ENCODE measurements around the gene POLK. TPM values are rescaled to one million over a fixed set of nuclear protein-coding genes. Genes with fewer than 3 reads are reported as not detected.
"Not testable (repeated sequence)": the region's sequence is repeated elsewhere in the genome, so short reads cannot be mapped to it uniquely, and the experiment has no call there.

Gene POLK
- total RNA-seq, 2 experiments from 2014 or later = 26.8 to 29.0 TPM

- no peak for DNase-seq
- no peak overlapping the region for H3K4me3 Mint-ChIP-seq
- H3K9me3 Mint-ChIP-seq = no peaks in the 10 kb centered on the region
- intact Hi-C loops (cut with micrococcal nuclease) = no loop called here
- H3K27me3 Mint-ChIP-seq (ENCODE audit: low read depth) = no peaks in the 10 kb centered on the region
- CTCF ChIA-PET = no interaction called here
- H3K36me3 Mint-ChIP-seq (ENCODE audit: low read depth) = peaks cover 26% of the 10 kb centered on the region
- H3K4me1 Mint-ChIP-seq (ENCODE audit: low read depth) = no peaks in the 10 kb centered on the region
- no peak overlapping the region for H3K27ac Mint-ChIP-seq
Measured at GRCh38 chr5:75588666-75589065, 77.0 kb downstream of the POLK start.

- H3K36me3 Mint-ChIP-seq (ENCODE audit: low read depth) = peaks cover 32% of the 10 kb centered on the region
- DNase-seq = no peak
- CTCF ChIA-PET = interaction anchor here (0.6 to 0.9 kb wide), 2 partner anchors 27 to 39 kb away, joined by 4 to 10 read pairs; no protein-coding TSS in a partner anchor
- no peaks in the 10 kb centered on the region for H3K9me3 Mint-ChIP-seq
- intact Hi-C loops (cut with micrococcal nuclease) = no loop called here
- H3K4me3 Mint-ChIP-seq = no peak overlapping the region
- no peaks in the 10 kb centered on the region for H3K27me3 Mint-ChIP-seq (ENCODE audit: low read depth)
- H3K27ac Mint-ChIP-seq = no peak overlapping the region
- peaks cover 4% of the 10 kb centered on the region for H3K4me1 Mint-ChIP-seq (ENCODE audit: low read depth)
Measured at GRCh38 chr5:75600535-75600934, 88.8 kb downstream of the POLK start.

GRCh38 chr5:75601567-75601966 lies 89.9 kb downstream of the POLK start:
- peaks cover 29% of the 10 kb centered on the region for H3K36me3 Mint-ChIP-seq (ENCODE audit: low read depth)
- intact Hi-C loops (cut with micrococcal nuclease) = no loop called here
- DNase-seq = no peak
- H3K27ac Mint-ChIP-seq = no peak overlapping the region
- peaks cover 4% of the 10 kb centered on the region for H3K4me1 Mint-ChIP-seq (ENCODE audit: low read depth)
- H3K27me3 Mint-ChIP-seq (ENCODE audit: low read depth) = no peaks in the 10 kb centered on the region
- H3K9me3 Mint-ChIP-seq = no peaks in the 10 kb centered on the region
- CTCF ChIA-PET = interaction anchor here (1.3 kb wide), 1 partner anchor 81 kb away, joined by 5 read pairs; no protein-coding TSS in a partner anchor
- no peak overlapping the region for H3K4me3 Mint-ChIP-seq

GRCh38 chr5:75601996-75602395 lies 90.3 kb downstream of the POLK start:
- CTCF ChIA-PET = interaction anchor here (1.3 kb wide), 1 partner anchor 81 kb away, joined by 5 read pairs; no protein-coding TSS in a partner anchor
- no peaks in the 10 kb centered on the region for H3K9me3 Mint-ChIP-seq
- intact Hi-C loops (cut with micrococcal nuclease) = no loop called here
- no peak overlapping the region for H3K27ac Mint-ChIP-seq
- H3K36me3 Mint-ChIP-seq (ENCODE audit: low read depth) = peaks cover 25% of the 10 kb centered on the region
- peaks cover 4% of the 10 kb centered on the region for H3K4me1 Mint-ChIP-seq (ENCODE audit: low read depth)
- no peak overlapping the region for H3K4me3 Mint-ChIP-seq
- no peak for DNase-seq
- H3K27me3 Mint-ChIP-seq (ENCODE audit: low read depth) = no peaks in the 10 kb centered on the region

GRCh38 chr5:75603371-75603770 lies 91.7 kb downstream of the POLK start:
- intact Hi-C loops (cut with micrococcal nuclease) = no loop called here
- Mint-ChIP-seq H3K9me3 (no peaks in the 10 kb centered on the region), H3K4me1 (ENCODE audit: low read depth) (peaks cover 4% of the 10 kb centered on the region), H3K27me3 (ENCODE audit: low read depth) (no peaks in the 10 kb centered on the region), H3K4me3 (no peak overlapping the region), H3K36me3 (ENCODE audit: low read depth) (peaks cover 24% of the 10 kb centered on the region), H3K27ac (no peak overlapping the region)
- CTCF ChIA-PET = no interaction called here
- no peak for DNase-seq

- DNase-seq = no peak
- no peak overlapping the region for H3K27ac Mint-ChIP-seq
- no peaks in the 10 kb centered on the region for H3K27me3 Mint-ChIP-seq (ENCODE audit: low read depth)
- H3K4me1 Mint-ChIP-seq (ENCODE audit: low read depth) = peaks cover 4% of the 10 kb centered on the region
- no peak overlapping the region for H3K4me3 Mint-ChIP-seq
- intact Hi-C loops (cut with micrococcal nuclease) = no loop called here
- peaks cover 23% of the 10 kb centered on the region for H3K36me3 Mint-ChIP-seq (ENCODE audit: low read depth)
- no peaks in the 10 kb centered on the region for H3K9me3 Mint-ChIP-seq
- CTCF ChIA-PET = no interaction called here
Measured at GRCh38 chr5:75603821-75604220, 92.1 kb downstream of the POLK start.

- H3K36me3 Mint-ChIP-seq (ENCODE audit: low read depth); H3K9me3 Mint-ChIP-seq; DNase-seq; H3K4me3 Mint-ChIP-seq; intact Hi-C loops (cut with micrococcal nuclease); H3K4me1 Mint-ChIP-seq (ENCODE audit: low read depth); H3K27ac Mint-ChIP-seq: not testable (repeated sequence)
- H3K27me3 Mint-ChIP-seq (ENCODE audit: low read depth) = peaks cover 10% of the 10 kb centered on the region
- CTCF ChIA-PET = interaction anchor here (0.6 to 0.7 kb wide), 3 partner anchors 137 to 370 kb away, joined by 3 to 4 read pairs (median 3); no protein-coding TSS in a partner anchor
Measured at GRCh38 chr5:75607341-75607740, 95.7 kb downstream of the POLK start.

- H3K27me3 Mint-ChIP-seq (ENCODE audit: low read depth) = peaks cover 16% of the 10 kb centered on the region
- no peaks in the 10 kb centered on the region for H3K9me3 Mint-ChIP-seq
- intact Hi-C loops (cut with micrococcal nuclease) = no loop called here
- CTCF ChIA-PET = no interaction called here
- peaks cover 5% of the 10 kb centered on the region for H3K4me1 Mint-ChIP-seq (ENCODE audit: low read depth)
- DNase-seq = no peak
- no peak overlapping the region for H3K27ac Mint-ChIP-seq
- no peak overlapping the region for H3K4me3 Mint-ChIP-seq
- H3K36me3 Mint-ChIP-seq (ENCODE audit: low read depth) = peaks cover 2% of the 10 kb centered on the region
Measured at GRCh38 chr5:75608870-75609269, 97.2 kb downstream of the POLK start.

GRCh38 chr5:75610201-75610600 lies 98.5 kb downstream of the POLK start:
- CTCF ChIA-PET = no interaction called here
- peaks cover 5% of the 10 kb centered on the region for H3K4me1 Mint-ChIP-seq (ENCODE audit: low read depth)
- H3K27me3 Mint-ChIP-seq (ENCODE audit: low read depth) = peaks cover 16% of the 10 kb centered on the region
- no peaks in the 10 kb centered on the region for H3K9me3 Mint-ChIP-seq
- no peak overlapping the region for H3K27ac Mint-ChIP-seq
- H3K4me3 Mint-ChIP-seq = no peak overlapping the region
- DNase-seq = no peak
- no peaks in the 10 kb centered on the region for H3K36me3 Mint-ChIP-seq (ENCODE audit: low read depth)
- intact Hi-C loops (cut with micrococcal nuclease) = no loop called here

- Mint-ChIP-seq H3K27me3 (ENCODE audit: low read depth) (peaks cover 16% of the 10 kb centered on the region), H3K4me3 (peak overlapping the region; percentile 17)
- DNase-seq; H3K4me1 Mint-ChIP-seq (ENCODE audit: low read depth); CTCF ChIA-PET; H3K27ac Mint-ChIP-seq; intact Hi-C loops (cut with micrococcal nuclease); H3K9me3 Mint-ChIP-seq; H3K36me3 Mint-ChIP-seq (ENCODE audit: low read depth): not testable (repeated sequence)
Measured at GRCh38 chr5:75610859-75611310, 99.2 kb downstream of the POLK start.

GRCh38 chr5:75611311-75612225 lies 99.9 kb downstream of the POLK start, which contains the start of gene ANKDD1B:
ANKDD1B (plus strand) TSS chr5:75611453; CDS start chr5:75611635, 182 bp downstream.
- DNase-seq = no peak
- Mint-ChIP-seq H3K36me3 (ENCODE audit: low read depth) (no peaks in the 10 kb centered on the region), H3K9me3 (no peaks in the 10 kb centered on the region), H3K27me3 (ENCODE audit: low read depth) (peaks cover 16% of the 10 kb centered on the region), H3K4me3 (peak within 1 kb of the TSS; percentile 25), H3K27ac (no peak within 1 kb of the TSS), H3K4me1 (ENCODE audit: low read depth) (peaks cover 5% of the 10 kb centered on the region)
- intact Hi-C loops (cut with micrococcal nuclease) = no loop called here
- CTCF ChIA-PET = no interaction called here

GRCh38 chr5:75612226-75612569 lies 100.5 kb downstream of the POLK start:
- no peak for DNase-seq
- Mint-ChIP-seq H3K27ac (no peak overlapping the region), H3K27me3 (ENCODE audit: low read depth) (peaks cover 16% of the 10 kb centered on the region), H3K4me3 (no peak overlapping the region), H3K4me1 (ENCODE audit: low read depth) (peaks cover 5% of the 10 kb centered on the region), H3K9me3 (no peaks in the 10 kb centered on the region), H3K36me3 (ENCODE audit: low read depth) (no peaks in the 10 kb centered on the region)
- CTCF ChIA-PET = no interaction called here
- intact Hi-C loops (cut with micrococcal nuclease) = no loop called here

GRCh38 chr5:75612901-75613300 lies 101.2 kb downstream of the POLK start:
- no peak overlapping the region for H3K27ac Mint-ChIP-seq
- no peak for DNase-seq
- peaks cover 16% of the 10 kb centered on the region for H3K27me3 Mint-ChIP-seq (ENCODE audit: low read depth)
- no peaks in the 10 kb centered on the region for H3K36me3 Mint-ChIP-seq (ENCODE audit: low read depth)
- peaks cover 5% of the 10 kb centered on the region for H3K4me1 Mint-ChIP-seq (ENCODE audit: low read depth)
- no peaks in the 10 kb centered on the region for H3K9me3 Mint-ChIP-seq
- intact Hi-C loops (cut with micrococcal nuclease) = no loop called here
- H3K4me3 Mint-ChIP-seq = no peak overlapping the region
- CTCF ChIA-PET = no interaction called here

Measured in activated naive CD4-positive, alpha-beta T cell treated with anti-CD3 and anti-CD28 coated beads for 36 hours (primary cell).